ENCODE results near the gene PPM1A.

- no peak for TF ChIP-seq POLR2AphosphoS5 (IDR thresholded peaks at IDR 0.05; ENCODE audit: insufficient read depth, low read depth, low read length)
- TF ChIP-seq CTCF (IDR thresholded peaks at IDR 0.05; ENCODE audit: extremely low read depth in 1 of 2, insufficient read depth in 1 of 2, low read depth in 1 of 2, low read length in 2 of 2), result no peak
- TF ChIP-seq EZH2 (IDR thresholded peaks at IDR 0.05; ENCODE audit: borderline replicate concordance, low read depth, low read length, severe bottlenecking), result no peak
Measured at GRCh38 chr14:60265163-60265562, 16.1 kb downstream of the PPM1A start.
